A549 (cell line): Measurements from ENCODE around the gene RPS6KA2. TPM values are rescaled to one million over a fixed set of nuclear protein-coding genes. Genes with fewer than 3 reads are reported as not detected.

Experiments used
- ATAC-seq, 2 experiments: fragments of 200-7000 bp in 1 of 2; fragments of >200 bp in 1 of 2; cut with Nextera tagmentation in 1 of 2; cut with Tn5 transposase in 1 of 2; 3 replicates each; pipeline versions ENCODE4 v1.8.0 to v1.9.1; 2018 to 2020; ENCODE audit warnings: mild to moderate bottlenecking in 1 of 2, moderate library complexity in 1 of 2
- CTCF ChIA-PET: fragments of 300-600 bp; sonication (Branson Sonifier 250); formaldehyde crosslinking; extraction: SDS; loops from one replicate; lab custom pipeline; 2021; ENCODE audit warnings: antibody characterized with exemption, inconsistent platforms; lab: Yijun Ruan, JAX
- POLR2A ChIA-PET: fragments of 350-600 bp; formaldehyde crosslinking; extraction: SDS; loops from one replicate; lab custom pipeline; 2021; ENCODE audit warnings: antibody characterized with exemption, inconsistent platforms; lab: Yijun Ruan, JAX
- DNase-seq, 2 experiments: peaks; one replicate each; pipeline versions ENCODE4 v3.0.0 to v3.0.0-alpha.2; 2011 to 2016; ENCODE audit warnings: low read depth in 1 of 2, low spot score in 1 of 2
- FAIRE-seq: peaks from 2 replicates; lab custom pipeline; 2011; peaks lifted over from hg19 to GRCh38; lab: Jason Lieb, UNC
- H3K27ac ChIP-seq, 2 experiments: fragments of >200 bp; sonication (Bioruptor Twin); formaldehyde crosslinking; 3 replicates each; pipeline ENCODE4 v1.5.1; 2016 to 2017
- H3K4me1 ChIP-seq: fragments of >200 bp; sonication (Bioruptor Twin); formaldehyde crosslinking; 3 replicates; pipeline ENCODE4 v1.6.1; 2016
- H3K4me2 ChIP-seq: fragments of >200 bp; sonication (Bioruptor Twin); formaldehyde crosslinking; 3 replicates; pipeline ENCODE4 v1.6.1; 2016
- H3K4me3 ChIP-seq: fragments of >200 bp; sonication (Bioruptor Twin); formaldehyde crosslinking; 3 replicates; pipeline ENCODE4 v1.5.1; 2016
- H3K9me3 ChIP-seq: fragments of >200 bp; sonication (Bioruptor Twin); formaldehyde crosslinking; 3 replicates; pipeline ENCODE4 v1.6.1; 2016
- ATOH8 ChIP-seq: fragments of 250-450 bp; sonication (Bioruptor Pico); IDR thresholded peaks from 2 replicates; pipeline ENCODE4 v1.5.0; 2020; ENCODE audit warnings: low read depth, mild to moderate bottlenecking, moderate library complexity
- BCL3 ChIP-seq: fragments of >200 bp; sonication (Bioruptor Twin); formaldehyde crosslinking; IDR thresholded peaks from 3 replicates; pipeline ENCODE4 v1.6.1; 2016
- BHLHE40 ChIP-seq: IDR thresholded peaks from 2 replicates; pipeline ENCODE4 v1.6.1; 2012; ENCODE audit warnings: low read depth, low read length, inconsistent platforms
- CHD2 ChIP-seq: fragments of 150-350 bp; IDR thresholded peaks from 2 replicates; pipeline ENCODE4 v1.6.1; 2014; ENCODE audit warnings: low read length; ENCODE audit not compliant: partially characterized antibody
- E2F6 ChIP-seq: IDR thresholded peaks from 2 replicates; pipeline ENCODE4 v1.6.1; 2012; ENCODE audit warnings: low read depth, borderline replicate concordance
- EHF ChIP-seq: fragments of 250-450 bp; sonication (Bioruptor Pico); IDR thresholded peaks from 2 replicates; pipeline ENCODE4 v1.5.0; 2020; ENCODE audit warnings: mild to moderate bottlenecking
- EHMT2 ChIP-seq: fragments of 200-600 bp; sonication (generic); IDR thresholded peaks from 2 replicates; pipeline ENCODE4 v1.6.1; 2016; ENCODE audit warnings: antibody characterized with exemption, low read depth, mild to moderate bottlenecking, moderate library complexity
- EP300 ChIP-seq, 2 experiments: fragments of >200 bp; sonication (Bioruptor Twin); formaldehyde crosslinking; IDR thresholded peaks; 2 replicates in 1 of 2; 3 replicates in 1 of 2; pipeline ENCODE4 v1.6.1; 2016 to 2017
- FOSB ChIP-seq: fragments of 250-450 bp; sonication (Bioruptor Pico); IDR thresholded peaks from 2 replicates; pipeline ENCODE4 v1.5.0; 2020; ENCODE audit warnings: mild to moderate bottlenecking, moderate library complexity
- GATA3 ChIP-seq: IDR thresholded peaks from 2 replicates; pipeline ENCODE4 v1.6.1; 2012; ENCODE audit warnings: borderline replicate concordance
- HES2 ChIP-seq: fragments of >200 bp; sonication (Bioruptor Twin); formaldehyde crosslinking; IDR thresholded peaks from 2 replicates; pipeline ENCODE4 v1.6.1; 2016
- HOXA7 ChIP-seq: fragments of 250-450 bp; sonication (Bioruptor Pico); IDR thresholded peaks from 2 replicates; pipeline ENCODE4 v1.5.0; 2020; ENCODE audit warnings: mild to moderate bottlenecking, moderate library complexity
- KDM1A ChIP-seq: fragments of 200-600 bp; sonication (generic); IDR thresholded peaks from 2 replicates; pipeline ENCODE4 v1.6.1; 2016; ENCODE audit warnings: low read depth, mild to moderate bottlenecking
- MAX ChIP-seq: IDR thresholded peaks from 2 replicates; pipeline ENCODE4 v1.6.1; 2012
- MAZ ChIP-seq: fragments of 150-350 bp; IDR thresholded peaks from 2 replicates; pipeline ENCODE4 v1.6.1; 2014; ENCODE audit warnings: antibody characterized with exemption, low read depth, low read length, borderline replicate concordance
- MYC ChIP-seq: IDR thresholded peaks from 2 replicates; pipeline ENCODE4 v1.6.1; 2012; ENCODE audit warnings: mild to moderate bottlenecking, inconsistent platforms, low read length, improper control_type of control experiment, borderline replicate concordance
- PHF8 ChIP-seq: fragments of 200-600 bp; sonication (generic); IDR thresholded peaks from 2 replicates; pipeline ENCODE4 v1.6.1; 2016; ENCODE audit warnings: low read depth, mild to moderate bottlenecking, antibody characterized with exemption, moderate library complexity, borderline replicate concordance
- POLR2A ChIP-seq: IDR thresholded peaks from 2 replicates; pipeline ENCODE4 v1.6.1; 2012; ENCODE audit warnings: mild to moderate bottlenecking, low read length
- POLR2AphosphoS2 ChIP-seq: conservative IDR thresholded peaks from 2 replicates; pipeline ENCODE4 v1.6.1; 2012; ENCODE audit warnings: low read length, improper control_type of control experiment, inconsistent platforms
- RARB ChIP-seq: fragments of 250-450 bp; sonication (Bioruptor Pico); IDR thresholded peaks from 2 replicates; pipeline ENCODE4 v1.8.0; 2021; ENCODE audit warnings: mild to moderate bottlenecking, moderate library complexity
- RCOR1 ChIP-seq: fragments of 150-350 bp; IDR thresholded peaks from 2 replicates; pipeline ENCODE4 v1.6.1; 2014; ENCODE audit warnings: antibody characterized with exemption, low read length, low read depth
- REST ChIP-seq: fragments of 200-600 bp; sonication (generic); IDR thresholded peaks from 2 replicates; pipeline ENCODE4 v1.6.1; 2016; ENCODE audit warnings: antibody characterized with exemption, mild to moderate bottlenecking, moderate library complexity
- RFX5 ChIP-seq: fragments of 450-650 bp; IDR thresholded peaks from 2 replicates; pipeline ENCODE4 v1.7.1; 2014; ENCODE audit warnings: antibody characterized with exemption, mild to moderate bottlenecking, moderate library complexity
- SREBF2 ChIP-seq: fragments of 450-650 bp; IDR thresholded peaks from 2 replicates; pipeline ENCODE4 v1.6.1; 2014; ENCODE audit warnings: mild to moderate bottlenecking, moderate library complexity
- TFCP2L1 ChIP-seq: fragments of 250-450 bp; sonication (Bioruptor Pico); IDR thresholded peaks from 2 replicates; pipeline ENCODE4 v1.5.0; 2021; ENCODE audit warnings: mild to moderate bottlenecking
- ZC3H11A ChIP-seq: fragments of 450-650 bp; IDR thresholded peaks from 2 replicates; pipeline ENCODE4 v1.6.1; 2014; ENCODE audit warnings: antibody characterized with exemption, mild to moderate bottlenecking
- ZSCAN20 ChIP-seq: fragments of 250-450 bp; sonication (Bioruptor Pico); IDR thresholded peaks from 2 replicates; pipeline ENCODE4 v1.8.0; 2022; ENCODE audit warnings: mild to moderate bottlenecking, moderate library complexity
- WGBS: methylation state at CpG from one replicate; pipeline ENCODE4 v1.1.6; 2017; ENCODE audit errors: missing lambda C conversion rate; 5-methylcytosine and 5-hydroxymethylcytosine counted together
- polyA plus RNA-seq, 4 experiments: library from polyadenylated mRNA; depleted of rRNA in 3 of 4; stranded (reverse); fragments of >200 nt; fragmentation: RNase III in 1 of 4; extraction: RNeasy Plus Mini Kit Qiagen cat#74134 plus additional on column Dnase treatment in 1 of 4; gene quantifications; 2 replicates in 3 of 4; 3 replicates in 1 of 4; pipeline ENCODE4 v1.2.3, GENCODE V29; 2011 to 2017

The RPS6KA2 gene
- polyA plus RNA-seq, 2 of the 4 experiments (the other 2 are of a cell fraction): 0.19 TPM; not detected in 1

GRCh38 chr6:166657531-166657930, 30.5 kb upstream of the RPS6KA2 start:
- ATAC-seq (no peak), DNase-seq (no peak)
- no peak overlapping the region for H3K4me3 ChIP-seq
- 66% methylated on average over 9 of the region's 9 CpGs for WGBS
- no peaks in the 10 kb centered on the region for H3K4me1 ChIP-seq
- POLR2A ChIA-PET: no interaction called here
- TF ChIP-seq ZSCAN20 (CRISPR knock-in tag) (no peak), HOXA7 (CRISPR knock-in tag) (no peak), BCL3 (no peak), FOSB (CRISPR knock-in tag) (no peak), E2F6 (no peak), CHD2 (no peak), RFX5 (no peak), PHF8 (no peak), MAZ (no peak), EP300 (IDR thresholded peaks at IDR 0.05) (no peak), TFCP2L1 (CRISPR knock-in tag) (no peak)
- TF ChIP-seq, all 56 proteins: peak for 0
- Histone ChIP-seq H3K27ac (no peak overlapping the region), H3K9me3 (no peaks in the 10 kb centered on the region), H3K4me2 (no peak overlapping the region)
- no peak for FAIRE-seq
- CTCF ChIA-PET: no interaction called here

GRCh38 chr6:166656230-166657151, 29.4 kb upstream of the RPS6KA2 start:
- Histone ChIP-seq H3K4me3 (no peak overlapping the region), H3K9me3 (no peaks in the 10 kb centered on the region), H3K27ac (no peak overlapping the region), H3K4me2 (no peak overlapping the region)
- DNase-seq (no peak), FAIRE-seq (no peak), ATAC-seq (no peak)
- 61% methylated on average over 16 of the region's 34 CpGs for WGBS
- POLR2A ChIA-PET: no interaction called here
- TF ChIP-seq REST (no peak), ZC3H11A (no peak), EHF (CRISPR knock-in tag) (no peak)
- TF ChIP-seq, all 56 proteins: peak for 0
- H3K4me1 ChIP-seq: no peaks in the 10 kb centered on the region
- CTCF ChIA-PET: no interaction called here

GRCh38 chr6:166655713-166656229, 28.7 kb upstream of the RPS6KA2 start:
- H3K27ac ChIP-seq: no peak overlapping the region
- ChIA-PET CTCF (no interaction called here), POLR2A (no interaction called here)
- DNase-seq (no peak), FAIRE-seq (no peak), ATAC-seq (no peak)
- no peaks in the 10 kb centered on the region for H3K9me3 ChIP-seq
- no peak overlapping the region for H3K4me2 ChIP-seq
- no peak overlapping the region for H3K4me3 ChIP-seq
- no peaks in the 10 kb centered on the region for H3K4me1 ChIP-seq
- TF ChIP-seq MYC (no peak), ATOH8 (CRISPR knock-in tag) (no peak), POLR2AphosphoS2 (no peak), GATA3 (no peak), SREBF2 (no peak), KDM1A (no peak), TFCP2L1 (CRISPR knock-in tag) (no peak), RCOR1 (no peak), FOSB (CRISPR knock-in tag) (no peak), RARB (CRISPR knock-in tag) (no peak), POLR2A (no peak), HOXA7 (CRISPR knock-in tag) (no peak), BHLHE40 (no peak), EHMT2 (no peak), HES2 (no peak), MAX (no peak)
- WGBS: 61% methylated on average over 8 of the region's 15 CpGs
